Endothelial cell of umbilical vein (primary cell): ENCODE data around the gene DIAPH3.

Experiments used
- CTCF ChIP-seq, 2 donors: IDR thresholded peaks; 1 replicate in 1 of 2; 2 replicates in 1 of 2; pipeline ENCODE4 v1.5.1; 2011; ENCODE audit warnings: low read length in 2 of 2, mild to moderate bottlenecking in 2 of 2, moderate library complexity in 2 of 2, control low read depth in 1 of 2, inconsistent platforms in 1 of 2, low read depth in 1 of 2; ENCODE audit not compliant: insufficient read depth in 1 of 2; ENCODE audit errors: extremely low read depth in 1 of 2
- MAX ChIP-seq: IDR thresholded peaks from 2 replicates; pipeline ENCODE4 v1.6.1; 2011; ENCODE audit not compliant: insufficient read depth, insufficient read length

GRCh38 chr13:60152114-60152513, 11.6 kb downstream of the DIAPH3 start:
- TF ChIP-seq CTCF (IDR thresholded peaks at IDR 0.05; ENCODE audit: extremely low read depth in 1 of 2, insufficient read depth in 1 of 2, low read depth in 1 of 2, low read length in 2 of 2) (no peak), MAX (no peak)
